ENCODE results near the gene ELL.

- TF ChIP-seq CTCF (IDR thresholded peaks at IDR 0.05 in 4 of 5, conservative IDR thresholded peaks at IDR 0.05 in 1 of 5), result no peak
- no peak for TF ChIP-seq POLR2A (IDR thresholded peaks at IDR 0.05)
Measured at GRCh38 chr19:18446811-18447359, 75.0 kb downstream of the ELL start.
